ENCODE results near the gene PI16.

GRCh38 chr6:36986704-36987047 lies 32.1 kb downstream of the PI16 start:
- TF ChIP-seq CTCF (IDR thresholded peaks at IDR 0.05) (no peak), EZH2 (IDR thresholded peaks at IDR 0.05; ENCODE audit: borderline replicate concordance, insufficient read depth, low read depth, low read length, poor library complexity, severe bottlenecking) (no peak)

Measured in B cell (primary cell).